H1 (cell line): ENCODE data around the gene DDR1. TPM values are rescaled to one million over a fixed set of nuclear protein-coding genes. Genes with fewer than 3 reads are reported as not detected.

Experiments used
- E2F6 ChIP-seq: IDR thresholded peaks from 2 replicates; pipeline ENCODE4 v1.6.1; 2012; ENCODE audit warnings: inconsistent platforms
- GTF2F1 ChIP-seq: IDR thresholded peaks from 2 replicates; pipeline ENCODE4 v1.6.1; 2012; ENCODE audit warnings: low read depth, low read length, improper control_type of control experiment, borderline replicate concordance
- KDM1A ChIP-seq: fragments of 200-600, 300-600 bp; sonication (generic); IDR thresholded peaks from 2 replicates; pipeline ENCODE4 v1.7.1; 2016; ENCODE audit warnings: mild to moderate bottlenecking, low read length, borderline replicate concordance
- NRF1 ChIP-seq: IDR thresholded peaks from 2 replicates; pipeline ENCODE4 v1.6.1; 2011; ENCODE audit warnings: mild to moderate bottlenecking, low read depth, low read length, improper control_type of control experiment
- RNF2 ChIP-seq: fragments of 200-900, 300-1000 bp; sonication (generic); IDR thresholded peaks from 2 replicates; pipeline ENCODE4 v1.7.1; 2016; ENCODE audit warnings: borderline replicate concordance, low read depth, mild to moderate bottlenecking, antibody characterized with exemption, low read length; ENCODE audit not compliant: poor library complexity, severe bottlenecking; ENCODE audit errors: missing control alignments
- SAP30 ChIP-seq: fragments of 300-600 bp; sonication (generic); IDR thresholded peaks from 2 replicates; pipeline ENCODE4 v1.7.1; 2012; ENCODE audit warnings: low read length, moderate library complexity, mild to moderate bottlenecking, inconsistent platforms; ENCODE audit not compliant: insufficient read depth, insufficient replicate concordance
- SIRT6 ChIP-seq: IDR thresholded peaks from one replicate; pipeline ENCODE4 v1.7.1; 2012; ENCODE audit warnings: low read length, inconsistent platforms
- YY1 ChIP-seq: IDR thresholded peaks from 2 replicates; pipeline ENCODE4 v1.6.1; 2011; ENCODE audit warnings: low read depth, mild to moderate bottlenecking, low read length
- polyA plus RNA-seq, 7 experiments: library from polyadenylated mRNA; depleted of rRNA in 3 of 7; stranded (reverse) in 5 of 7; unstranded in 2 of 7; fragments of >200 nt in 5 of 7; fragments of 200-250 nt in 2 of 7; gene quantifications; 1 replicate in 5 of 7; 2 replicates in 1 of 7; 4 replicates in 1 of 7; pipeline versions ENCODE4 v1.2.1 to v1.2.3, GENCODE V29; 2011 to 2013; ENCODE audit warnings: missing spikeins in 2 of 7, mixed read lengths in 2 of 7
- total RNA-seq: library from RNA; stranded (reverse); fragmentation: NEBNext Ultra II Directional; extraction: Animal tissue kit (Norgen Biotek cat#: 25700); gene quantifications from 2 replicates; pipeline ENCODE4 v1.2.1, GENCODE V29; 2021

DDR1 gene
- total and polyA plus RNA-seq, 2 of the 8 experiments (the other 6 are each of a cell fraction or from before 2014, with no cell fraction given), result 99.4 to 181 TPM

GRCh38 chr6:30935018-30935417, 50.7 kb downstream of the DDR1 start (continued):
- TF ChIP-seq NRF1, result no peak
- no peak for TF ChIP-seq SIRT6
- TF ChIP-seq RNF2, result no peak
- no peak for TF ChIP-seq GTF2F1
- no peak for TF ChIP-seq E2F6
- no peak for TF ChIP-seq YY1
- no peak for TF ChIP-seq KDM1A
- TF ChIP-seq SAP30, result no peak
